Epithelial cell of esophagus (primary cell): Measurements from ENCODE around the gene ZNF428.
A peak's percentile ranks its signal among the peaks of the same experiment; 100 is the strongest.
"Not testable (repeated sequence)": the region's sequence is repeated elsewhere in the genome, so short reads cannot be mapped to it uniquely, and the experiment has no call there.

ENCODE experiments used
- DNase-seq: peaks from one replicate; pipeline ENCODE4 v3.0.0; 2010; ENCODE audit warnings: low read depth
- H3K4me3 ChIP-seq: 2 replicates; pipeline ENCODE4 v1.5.1; 2011; ENCODE audit warnings: mild to moderate bottlenecking, low read length, control low read depth
- TF ChIP-seq, protein P1 (sequence below): IDR thresholded peaks from 2 replicates; pipeline ENCODE4 v1.5.1; 2011; ENCODE audit warnings: low read depth, mild to moderate bottlenecking, low read length, control low read depth, inconsistent platforms; ENCODE audit not compliant: insufficient read depth; ENCODE audit errors: missing control alignments

The ZNF428 gene

GRCh38 chr19:43641333-43641732 lies 21.9 kb upstream of the ZNF428 start:
- TF ChIP-seq, protein P1, sequence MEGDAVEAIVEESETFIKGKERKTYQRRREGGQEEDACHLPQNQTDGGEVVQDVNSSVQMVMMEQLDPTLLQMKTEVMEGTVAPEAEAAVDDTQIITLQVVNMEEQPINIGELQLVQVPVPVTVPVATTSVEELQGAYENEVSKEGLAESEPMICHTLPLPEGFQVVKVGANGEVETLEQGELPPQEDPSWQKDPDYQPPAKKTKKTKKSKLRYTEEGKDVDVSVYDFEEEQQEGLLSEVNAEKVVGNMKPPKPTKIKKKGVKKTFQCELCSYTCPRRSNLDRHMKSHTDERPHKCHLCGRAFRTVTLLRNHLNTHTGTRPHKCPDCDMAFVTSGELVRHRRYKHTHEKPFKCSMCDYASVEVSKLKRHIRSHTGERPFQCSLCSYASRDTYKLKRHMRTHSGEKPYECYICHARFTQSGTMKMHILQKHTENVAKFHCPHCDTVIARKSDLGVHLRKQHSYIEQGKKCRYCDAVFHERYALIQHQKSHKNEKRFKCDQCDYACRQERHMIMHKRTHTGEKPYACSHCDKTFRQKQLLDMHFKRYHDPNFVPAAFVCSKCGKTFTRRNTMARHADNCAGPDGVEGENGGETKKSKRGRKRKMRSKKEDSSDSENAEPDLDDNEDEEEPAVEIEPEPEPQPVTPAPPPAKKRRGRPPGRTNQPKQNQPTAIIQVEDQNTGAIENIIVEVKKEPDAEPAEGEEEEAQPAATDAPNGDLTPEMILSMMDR: no peak
- H3K4me3 ChIP-seq: no peak overlapping the region
- DNase-seq: no peak

DNA sequence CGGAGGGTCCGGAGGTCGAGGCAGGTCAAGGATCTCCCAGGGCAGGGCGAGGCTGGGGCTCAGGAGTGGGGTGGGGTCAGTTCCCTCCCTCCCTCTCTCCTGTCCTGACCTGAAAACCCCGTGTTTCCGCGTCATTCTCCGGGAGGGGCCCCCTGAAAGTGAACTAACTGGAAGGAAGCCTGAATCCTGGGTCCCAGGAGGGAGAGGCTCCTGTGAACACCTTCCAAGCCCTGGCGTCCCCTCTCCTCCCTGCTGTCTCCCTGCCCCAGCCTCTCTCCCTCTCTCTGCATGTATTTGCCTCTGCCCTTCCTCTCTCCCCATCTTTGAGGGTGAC lies 21.0 kb upstream of the ZNF428 start:
- TF ChIP-seq, protein P1: no peak
- no peak for DNase-seq
- peak overlapping the region; percentile 63 for H3K4me3 ChIP-seq

- peak within 1 kb of the TSS; percentile 63 for H3K4me3 ChIP-seq
- no peak for DNase-seq
- TF ChIP-seq, protein P1: no peak
Observed at GRCh38 chr19:43639519-43640423, 20.3 kb upstream of the ZNF428 start, which contains the start of gene CADM4. Gene CADM4 (minus strand): TSS chr19:43639850. CDS start chr19:43639790, 60 bp downstream.

- TF ChIP-seq, protein P1: no peak
- no peak for DNase-seq
- H3K4me3 ChIP-seq: peak overlapping the region; percentile 62
Observed at GRCh38 chr19:43638995-43639518, 19.6 kb upstream of the ZNF428 start.

DNA sequence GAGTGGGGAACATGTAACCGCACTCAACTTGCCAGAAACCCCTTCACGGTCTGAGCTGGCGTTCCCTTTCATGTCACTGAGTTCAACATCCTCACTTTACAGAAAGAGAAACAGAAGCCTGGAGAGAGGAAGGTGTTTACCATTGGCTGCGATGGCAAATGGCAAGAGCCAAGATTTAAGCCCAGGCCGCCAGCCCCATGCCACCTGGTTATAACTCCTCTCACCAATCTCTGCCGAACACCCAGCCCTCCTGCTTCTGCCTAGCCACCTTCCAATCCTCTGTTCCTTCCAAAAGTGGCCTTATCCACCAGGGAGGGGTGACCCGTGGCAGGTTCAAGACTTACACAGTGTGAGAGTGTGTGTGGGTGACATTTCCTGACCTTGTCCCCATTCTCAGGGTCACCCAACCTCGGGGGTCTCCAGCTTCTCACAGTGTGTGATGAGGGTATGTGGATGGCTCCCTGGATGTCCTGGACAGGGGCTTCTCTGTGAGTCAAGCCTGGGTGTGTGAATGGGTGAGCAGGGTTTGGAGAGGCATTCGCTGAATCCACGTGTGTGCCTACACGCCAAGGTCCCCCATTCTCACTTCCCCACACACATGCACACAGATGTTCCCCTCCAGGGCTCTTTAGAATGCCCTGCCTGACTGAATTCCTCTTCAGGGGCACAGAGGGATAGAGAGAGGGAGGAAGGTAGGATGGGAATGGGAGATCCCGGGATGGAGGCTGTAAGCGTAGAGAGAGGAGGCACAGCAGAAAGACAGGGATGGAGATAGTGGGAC lies 19.0 kb upstream of the ZNF428 start:
- peak overlapping the region; percentile 62 for H3K4me3 ChIP-seq

GRCh38 chr19:43636121-43636683 lies 16.8 kb upstream of the ZNF428 start:
- TF ChIP-seq, protein P1: no peak
- DNase-seq: no peak
- no peak overlapping the region for H3K4me3 ChIP-seq

More for the DNA sequence above, 19.0 kb upstream of the ZNF428 start:
- no peak for DNase-seq
- TF ChIP-seq, protein P1: no peak

- not testable (repeated sequence) for H3K4me3 ChIP-seq, DNase-seq
Observed at GRCh38 chr19:43635561-43635940, 16.1 kb upstream of the ZNF428 start.
